CD4-positive, alpha-beta T cell (primary cell): ENCODE results near the gene CMIP. TPM values are rescaled to one million over a fixed set of nuclear protein-coding genes. Genes with fewer than 3 reads are reported as not detected.
A peak's percentile ranks its signal among the peaks of the same experiment; 100 is the strongest.

Source experiments
- ATAC-seq: fragments of 200-7000 bp; cut with Tn5 transposase; one replicate; pipeline ENCODE4 v1.10.0; 2022; ENCODE audit warnings: mild to moderate bottlenecking; ENCODE audit not compliant: poor library complexity
- CTCF ChIA-PET: fragments of 350-600 bp; sonication (Branson Sonifier 250); formaldehyde crosslinking; loops from one replicate; lab custom pipeline; 2021; ENCODE audit warnings: antibody characterized with exemption, inconsistent platforms; lab: Charles Lee
- POLR2A ChIA-PET: fragments of 350-600 bp; sonication (Branson Sonifier 250); formaldehyde crosslinking; loops from one replicate; lab custom pipeline; 2021; ENCODE audit warnings: antibody characterized with exemption, inconsistent platforms; lab: Charles Lee
- DNase-seq, 14 experiments: peaks; one replicate each; pipeline ENCODE4 v3.0.0-alpha.2; 2013 to 2020; ENCODE audit warnings: mixed read lengths in 2 of 14
- H3K27ac ChIP-seq, 2 donors: one replicate each; pipeline versions ENCODE4 v1.5.1 to v1.7.0; 2013; ENCODE audit warnings: low read length in 2 of 2, low read depth in 1 of 2, mild to moderate bottlenecking in 1 of 2
- H3K27me3 ChIP-seq, 2 experiments: 1 replicate in 1 of 2; 2 replicates in 1 of 2; pipeline versions ENCODE4 v1.6.1 to v1.7.0; 2013; ENCODE audit warnings: low read length in 2 of 2, control low read depth in 1 of 2, mild to moderate bottlenecking in 1 of 2, moderate library complexity in 1 of 2; ENCODE audit not compliant: insufficient read depth in 2 of 2, control insufficient read depth in 1 of 2
- H3K36me3 ChIP-seq: one replicate; pipeline ENCODE4 v1.6.1; 2013; ENCODE audit warnings: low read length, control low read depth; ENCODE audit not compliant: insufficient read depth
- H3K4me1 ChIP-seq: one replicate; pipeline ENCODE4 v1.6.1; 2013; ENCODE audit warnings: low read length, control low read depth; ENCODE audit not compliant: insufficient read depth
- H3K4me3 ChIP-seq: one replicate; pipeline ENCODE4 v1.5.1; 2013; ENCODE audit warnings: mild to moderate bottlenecking, low read length, moderate library complexity
- H3K9me3 ChIP-seq, 2 experiments: 1 replicate in 1 of 2; 2 replicates in 1 of 2; pipeline versions ENCODE4 v1.6.1 to v1.7.0; 2013; ENCODE audit warnings: low read length in 2 of 2, mild to moderate bottlenecking in 2 of 2, control low read depth in 1 of 2, moderate library complexity in 1 of 2; ENCODE audit not compliant: control insufficient read depth in 1 of 2, insufficient read depth in 1 of 2
- H3K27ac Mint-ChIP-seq: one replicate; pipeline ENCODE4 v1.8.0; 2020; ENCODE audit warnings: mixed read lengths
- H3K27me3 Mint-ChIP-seq: one replicate; pipeline ENCODE4 v1.8.0; 2021; ENCODE audit warnings: mixed read lengths
- H3K36me3 Mint-ChIP-seq: one replicate; pipeline ENCODE4 v1.8.0; 2021; ENCODE audit warnings: low read depth, mixed read lengths
- H3K4me1 Mint-ChIP-seq: one replicate; pipeline ENCODE4 v1.8.0; 2021; ENCODE audit warnings: low read depth, mixed read lengths
- H3K4me3 Mint-ChIP-seq: one replicate; pipeline ENCODE4 v1.8.0; 2020; ENCODE audit warnings: mild to moderate bottlenecking, mixed read lengths
- H3K9me3 Mint-ChIP-seq: one replicate; pipeline ENCODE4 v1.8.0; 2020; ENCODE audit warnings: mixed read lengths
- intact Hi-C, 2 experiments: fragments of 100-400 bp; cut with DNase I in 1 of 2; cut with micrococcal nuclease in 1 of 2; formaldehyde crosslinking; loops; one replicate each; pipeline versions ENCODE4 v1.15.1 to v1.9.0; 2023 to 2025; cut with DNase I, micrococcal nuclease
- total RNA-seq, 174 experiments: library from RNA in 2 of 174; stranded (reverse) in 2 of 174; gene quantifications; one replicate each; pipeline ENCODE4 v1.2.3 and lab custom pipeline; 2021 to 2026
- TF ChIP-seq, protein P1 (sequence below): fragments of 200-600 bp; IDR thresholded peaks from one replicate; pipeline ENCODE4 v1.8.0; 2022; ENCODE audit warnings: antibody characterized with exemption, mild to moderate bottlenecking

CMIP gene
- total RNA-seq, 2 experiments from 2014 or later: 33.5 to 35.3 TPM

DNA sequence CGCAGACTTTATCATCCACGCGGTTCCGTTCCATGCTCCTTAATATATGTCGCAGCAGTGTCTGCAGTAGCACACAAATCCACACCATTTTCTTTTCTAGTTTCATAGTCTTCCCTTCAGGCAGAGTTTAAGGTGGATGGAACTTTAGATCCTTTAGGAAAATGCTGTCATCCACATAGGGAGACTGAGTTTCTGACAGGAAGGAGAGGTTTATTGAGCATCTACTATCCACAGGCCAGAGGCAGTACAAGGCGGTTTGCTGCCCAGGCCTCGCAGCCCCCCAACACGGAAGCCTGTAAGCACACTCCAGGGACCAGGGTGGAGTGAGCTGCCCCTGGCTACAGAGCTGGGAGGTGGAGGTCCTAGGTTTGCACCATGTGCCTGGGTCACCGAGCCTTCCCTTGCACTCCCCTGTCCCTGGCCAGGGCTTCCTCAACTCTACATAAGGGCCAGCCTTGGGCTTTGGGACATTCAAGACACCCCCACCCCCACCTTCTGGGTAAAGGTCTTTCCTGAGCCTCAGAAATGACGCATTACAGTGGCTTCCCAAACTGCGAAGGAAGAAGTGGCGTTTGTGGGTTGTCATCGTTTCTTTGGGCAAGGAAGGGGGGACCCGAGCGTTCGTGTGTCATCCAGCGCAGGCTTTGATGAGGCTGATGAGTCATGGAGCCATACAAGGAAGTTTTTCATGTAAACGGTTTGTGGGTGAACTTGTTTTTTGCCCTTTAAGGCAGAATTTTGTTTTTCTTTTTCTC, 188.0 kb downstream of the CMIP start:
- no peaks in the 10 kb centered on the region for H3K9me3 ChIP-seq
- H3K4me3 Mint-ChIP-seq: peak overlapping the region; percentile 3
- TF ChIP-seq, protein P1, sequence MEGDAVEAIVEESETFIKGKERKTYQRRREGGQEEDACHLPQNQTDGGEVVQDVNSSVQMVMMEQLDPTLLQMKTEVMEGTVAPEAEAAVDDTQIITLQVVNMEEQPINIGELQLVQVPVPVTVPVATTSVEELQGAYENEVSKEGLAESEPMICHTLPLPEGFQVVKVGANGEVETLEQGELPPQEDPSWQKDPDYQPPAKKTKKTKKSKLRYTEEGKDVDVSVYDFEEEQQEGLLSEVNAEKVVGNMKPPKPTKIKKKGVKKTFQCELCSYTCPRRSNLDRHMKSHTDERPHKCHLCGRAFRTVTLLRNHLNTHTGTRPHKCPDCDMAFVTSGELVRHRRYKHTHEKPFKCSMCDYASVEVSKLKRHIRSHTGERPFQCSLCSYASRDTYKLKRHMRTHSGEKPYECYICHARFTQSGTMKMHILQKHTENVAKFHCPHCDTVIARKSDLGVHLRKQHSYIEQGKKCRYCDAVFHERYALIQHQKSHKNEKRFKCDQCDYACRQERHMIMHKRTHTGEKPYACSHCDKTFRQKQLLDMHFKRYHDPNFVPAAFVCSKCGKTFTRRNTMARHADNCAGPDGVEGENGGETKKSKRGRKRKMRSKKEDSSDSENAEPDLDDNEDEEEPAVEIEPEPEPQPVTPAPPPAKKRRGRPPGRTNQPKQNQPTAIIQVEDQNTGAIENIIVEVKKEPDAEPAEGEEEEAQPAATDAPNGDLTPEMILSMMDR: no peak
- H3K4me1 Mint-ChIP-seq: peaks cover 59% of the 10 kb centered on the region
- intact Hi-C loops: loop anchor here in 1 of 2 experiments (1.0 to 5.0 kb wide), 2 partner anchors 16 to 85 kb away; no protein-coding TSS in a partner anchor
- H3K27me3 Mint-ChIP-seq: no peaks in the 10 kb centered on the region
- POLR2A ChIA-PET: interaction anchor here (1.5 kb wide), 1 partner anchor 16 kb away, joined by 7 read pairs; no protein-coding TSS in a partner anchor
- H3K27ac Mint-ChIP-seq: peak overlapping the region; percentile 94
- H3K36me3 ChIP-seq: no peaks in the 10 kb centered on the region
- peaks cover 29% of the 10 kb centered on the region for H3K4me1 ChIP-seq
- no peaks in the 10 kb centered on the region for H3K9me3 Mint-ChIP-seq
- DNase-seq (peak; percentile 51 to 92 (median 75)), ATAC-seq (peak; percentile 89)
- peak overlapping the region; percentile 44 to 80 for H3K27ac ChIP-seq
- no peaks in the 10 kb centered on the region for H3K27me3 ChIP-seq
- CTCF ChIA-PET: interaction anchor here (1.0 to 1.8 kb wide), 5 partner anchors 9 to 98 kb away, joined by 3 to 7 read pairs (median 4); no protein-coding TSS in a partner anchor
- H3K36me3 Mint-ChIP-seq: peaks cover 5% of the 10 kb centered on the region
- no peak overlapping the region for H3K4me3 ChIP-seq

DNA sequence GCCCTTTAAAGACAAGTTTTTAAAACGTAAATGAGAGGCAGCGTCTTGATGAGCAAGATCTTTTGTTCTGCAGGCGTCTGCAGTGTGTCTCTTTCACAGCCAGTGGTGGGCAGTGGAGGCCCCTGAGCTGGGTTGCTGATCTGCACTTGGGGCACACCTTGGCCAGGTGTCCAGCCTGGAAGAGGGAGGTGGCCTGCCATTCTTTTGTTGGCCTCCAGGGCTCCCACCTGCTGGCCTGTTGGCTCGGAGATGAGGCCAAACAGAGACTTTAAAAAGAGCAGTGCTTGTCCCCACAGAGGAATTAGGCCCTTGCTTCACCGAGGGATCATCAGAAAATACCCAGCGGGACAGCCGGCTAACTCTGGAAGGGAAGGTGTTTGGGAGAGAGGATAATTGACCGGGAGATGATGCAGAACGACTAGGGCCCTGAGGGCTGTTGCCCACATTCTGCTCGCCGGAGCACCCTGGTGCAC, 188.6 kb downstream of the CMIP start:
- ChIA-PET POLR2A (interaction anchor here (1.0 kb wide), 1 partner anchor 41 kb away, joined by 3 read pairs; no protein-coding TSS in a partner anchor), CTCF (interaction anchor here (1.0 to 1.8 kb wide), 4 partner anchors 10 to 230 kb away, joined by 3 to 4 read pairs (median 3); no protein-coding TSS in a partner anchor)
- Mint-ChIP-seq H3K4me3 (peak overlapping the region; percentile 44), H3K27me3 (no peaks in the 10 kb centered on the region), H3K4me1 (peaks cover 64% of the 10 kb centered on the region), H3K9me3 (no peaks in the 10 kb centered on the region), H3K27ac (peak overlapping the region; percentile 94), H3K36me3 (peaks cover 5% of the 10 kb centered on the region)
- Histone ChIP-seq H3K27me3 (no peaks in the 10 kb centered on the region), H3K27ac (peak overlapping the region in 1 of 2 donors; percentile 58), H3K9me3 (no peaks in the 10 kb centered on the region), H3K36me3 (no peaks in the 10 kb centered on the region), H3K4me1 (peaks cover 29% of the 10 kb centered on the region), H3K4me3 (no peak overlapping the region)
- TF ChIP-seq, protein P1: peak; percentile 12
- ATAC-seq (no peak), DNase-seq (peak in 3 of 14 experiments; percentile 21 to 49 (median 24))
- intact Hi-C loops: loop anchor here in 1 of 2 experiments (5.0 kb wide), 1 partner anchor 84 kb away; no protein-coding TSS in a partner anchor

DNA sequence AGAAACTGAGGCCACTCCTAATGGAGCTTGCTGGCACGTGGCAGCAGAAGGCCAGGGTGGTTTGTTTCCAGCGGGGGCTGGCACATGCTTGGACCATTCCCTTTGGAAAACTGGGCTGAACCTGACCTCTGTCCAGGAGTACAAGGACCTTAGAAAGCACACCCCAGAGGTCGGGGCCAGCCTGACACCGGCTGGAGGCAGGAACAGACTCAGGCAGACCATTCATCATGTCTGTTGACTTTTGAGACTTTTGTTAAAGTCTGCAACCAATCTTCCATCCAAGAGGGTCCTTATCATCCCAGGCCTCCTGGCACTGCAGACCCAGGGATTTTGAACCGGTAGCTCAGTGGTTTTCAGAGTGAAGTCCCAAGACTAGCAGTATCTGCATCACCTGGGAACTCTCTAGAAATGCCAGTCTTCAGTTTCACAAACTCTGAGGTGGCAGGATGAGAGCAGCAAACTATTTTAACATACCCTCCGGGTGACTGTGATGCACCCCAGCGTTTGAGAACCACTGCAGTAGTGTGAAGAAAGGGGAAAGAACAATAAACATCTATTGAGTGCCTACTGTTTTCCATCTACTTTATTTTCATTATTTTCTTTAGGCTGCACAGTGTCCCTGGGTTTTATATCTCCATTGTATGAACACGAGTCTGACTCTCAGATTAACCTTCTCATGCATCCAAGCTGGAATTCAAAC, 189.2 kb downstream of the CMIP start:
- no peaks in the 10 kb centered on the region for H3K9me3 ChIP-seq
- Mint-ChIP-seq H3K27me3 (no peaks in the 10 kb centered on the region), H3K4me3 (no peak overlapping the region), H3K27ac (peak overlapping the region; percentile 94), H3K9me3 (no peaks in the 10 kb centered on the region), H3K4me1 (peaks cover 64% of the 10 kb centered on the region), H3K36me3 (peaks cover 5% of the 10 kb centered on the region)
- intact Hi-C loops: loop anchor here in 1 of 2 experiments (5.0 kb wide), 1 partner anchor 83 kb away; no protein-coding TSS in a partner anchor
- peaks cover 29% of the 10 kb centered on the region for H3K4me1 ChIP-seq
- DNase-seq (peak in 1 of 14 experiments; percentile 14), ATAC-seq (no peak)
- peak overlapping the region in 1 of 2 donors; percentile 58 for H3K27ac ChIP-seq
- CTCF ChIA-PET: interaction anchor here (1.3 to 1.4 kb wide), 2 partner anchors 13 to 231 kb away, joined by 3 read pairs; no protein-coding TSS in a partner anchor
- H3K4me3 ChIP-seq: no peak overlapping the region
- TF ChIP-seq, protein P1: no peak
- POLR2A ChIA-PET: interaction anchor here (1.0 kb wide), 1 partner anchor 40 kb away, joined by 3 read pairs; no protein-coding TSS in a partner anchor
- H3K36me3 ChIP-seq: no peaks in the 10 kb centered on the region
- H3K27me3 ChIP-seq: no peaks in the 10 kb centered on the region
